HepG2 (cell line): ENCODE measurements around the gene OR2A1.
"Not testable (repeated sequence)": the region's sequence is repeated elsewhere in the genome, so short reads cannot be mapped to it uniquely, and the experiment has no call there.

Experiments used
- ATF7 ChIP-seq, 2 experiments: fragments of 450-650 bp in 1 of 2; sonication (generic) in 1 of 2; formaldehyde crosslinking in 1 of 2; IDR thresholded peaks; 2 replicates each; pipeline versions ENCODE4 v1.4.0 to v1.6.1; 2016 to 2020; ENCODE audit warnings: antibody characterized with exemption in 1 of 2, mild to moderate bottlenecking in 1 of 2, missing genetic modification reagents in 1 of 2
- ELF1 ChIP-seq: sonication (generic); formaldehyde crosslinking; IDR thresholded peaks from 2 replicates; pipeline ENCODE4 v1.4.0; 2020; ENCODE audit warnings: missing genetic modification reagents
- EZH2 ChIP-seq: conservative IDR thresholded peaks from 2 replicates; pipeline ENCODE4 v1.6.1; 2012; ENCODE audit warnings: mild to moderate bottlenecking, low read depth, low read length, moderate library complexity
- JUND ChIP-seq: sonication (generic); formaldehyde crosslinking; IDR thresholded peaks from 2 replicates; pipeline ENCODE4 v1.8.0; 2022; ENCODE audit warnings: mild to moderate bottlenecking, missing genetic modification reagents
- MTA1 ChIP-seq: sonication (generic); formaldehyde crosslinking; IDR thresholded peaks from 2 replicates; pipeline ENCODE4 v1.4.0; 2020; ENCODE audit warnings: missing genetic modification reagents, mild to moderate bottlenecking, borderline replicate concordance
- MXI1 ChIP-seq: IDR thresholded peaks from 3 replicates; pipeline ENCODE4 v1.6.1; 2012; ENCODE audit warnings: low read depth, low read length, inconsistent platforms, borderline replicate concordance
- POLR2A ChIP-seq, 2 experiments: IDR thresholded peaks; 2 replicates each; pipeline ENCODE4 v1.6.1; 2011; ENCODE audit warnings: low read depth in 2 of 2, low read length in 2 of 2, mild to moderate bottlenecking in 1 of 2, moderate library complexity in 1 of 2; ENCODE audit not compliant: insufficient read depth in 1 of 2
- RELA ChIP-seq: sonication (generic); formaldehyde crosslinking; IDR thresholded peaks from 2 replicates; pipeline ENCODE4 v1.4.0; 2020; ENCODE audit warnings: missing genetic modification reagents
- SETDB1 ChIP-seq: sonication (generic); formaldehyde crosslinking; IDR thresholded peaks from 2 replicates; pipeline ENCODE4 v1.5.1; 2020; ENCODE audit warnings: missing genetic modification reagents, mild to moderate bottlenecking, borderline replicate concordance
- SRF ChIP-seq: IDR thresholded peaks from 2 replicates; pipeline ENCODE4 v1.6.1; 2011; ENCODE audit warnings: mild to moderate bottlenecking, low read depth, low read length, moderate library complexity
- ZNF225 ChIP-seq: sonication (generic); formaldehyde crosslinking; IDR thresholded peaks from 2 replicates; pipeline ENCODE4 v1.4.0; 2020; ENCODE audit warnings: mild to moderate bottlenecking, missing genetic modification reagents
- ZNF563 ChIP-seq: sonication (generic); formaldehyde crosslinking; IDR thresholded peaks from 2 replicates; pipeline ENCODE4 v1.8.0; 2022; ENCODE audit warnings: mild to moderate bottlenecking, moderate library complexity, missing genetic modification reagents
- TF ChIP-seq, protein P1 (sequence below): sonication (generic); formaldehyde crosslinking; IDR thresholded peaks from 2 replicates; pipeline ENCODE4 v1.5.0; 2020; ENCODE audit warnings: mild to moderate bottlenecking, missing genetic modification reagents, moderate library complexity

DNA sequence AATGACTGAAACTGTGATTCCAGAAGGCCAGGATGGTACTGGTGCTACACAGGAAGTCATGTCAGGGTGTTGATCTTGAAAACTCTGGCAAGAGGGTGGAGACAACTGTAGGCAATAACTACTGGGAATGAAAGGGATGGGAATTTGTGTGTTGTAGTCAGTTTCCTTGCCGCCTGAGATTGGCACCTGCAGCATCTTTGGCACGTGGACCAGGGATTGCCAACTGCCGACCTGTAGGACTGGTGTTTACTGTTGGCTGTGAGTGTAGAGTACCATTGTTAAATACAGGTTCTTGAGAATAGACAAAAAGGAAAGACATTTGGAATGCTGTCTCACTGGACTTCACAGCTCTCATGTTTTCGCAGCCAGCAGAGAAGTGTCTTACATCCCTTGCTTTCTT, 11.1 kb downstream of the OR2A1 start:
- not testable (repeated sequence) for TF ChIP-seq SRF; ZNF225 (CRISPR knock-in tag); SETDB1 (CRISPR knock-in tag); ATF7 (IDR thresholded peaks at IDR 0.05); ATF7 (CRISPR knock-in tag; IDR thresholded peaks at IDR 0.05); ZNF563; JUND; EZH2; POLR2A (IDR thresholded peaks at IDR 0.05; ENCODE audit: insufficient read depth in 1 of 2, low read depth in 2 of 2, low read length in 2 of 2); MTA1 (CRISPR knock-in tag); MXI1; ELF1 (CRISPR knock-in tag); RELA (CRISPR knock-in tag)
- TF ChIP-seq, protein P1, sequence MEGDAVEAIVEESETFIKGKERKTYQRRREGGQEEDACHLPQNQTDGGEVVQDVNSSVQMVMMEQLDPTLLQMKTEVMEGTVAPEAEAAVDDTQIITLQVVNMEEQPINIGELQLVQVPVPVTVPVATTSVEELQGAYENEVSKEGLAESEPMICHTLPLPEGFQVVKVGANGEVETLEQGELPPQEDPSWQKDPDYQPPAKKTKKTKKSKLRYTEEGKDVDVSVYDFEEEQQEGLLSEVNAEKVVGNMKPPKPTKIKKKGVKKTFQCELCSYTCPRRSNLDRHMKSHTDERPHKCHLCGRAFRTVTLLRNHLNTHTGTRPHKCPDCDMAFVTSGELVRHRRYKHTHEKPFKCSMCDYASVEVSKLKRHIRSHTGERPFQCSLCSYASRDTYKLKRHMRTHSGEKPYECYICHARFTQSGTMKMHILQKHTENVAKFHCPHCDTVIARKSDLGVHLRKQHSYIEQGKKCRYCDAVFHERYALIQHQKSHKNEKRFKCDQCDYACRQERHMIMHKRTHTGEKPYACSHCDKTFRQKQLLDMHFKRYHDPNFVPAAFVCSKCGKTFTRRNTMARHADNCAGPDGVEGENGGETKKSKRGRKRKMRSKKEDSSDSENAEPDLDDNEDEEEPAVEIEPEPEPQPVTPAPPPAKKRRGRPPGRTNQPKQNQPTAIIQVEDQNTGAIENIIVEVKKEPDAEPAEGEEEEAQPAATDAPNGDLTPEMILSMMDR (CRISPR knock-in tag): not testable (repeated sequence)
